WTC11 (cell line): ENCODE measurements around the gene OAS2. TPM values are rescaled to one million over a fixed set of nuclear protein-coding genes. Genes with fewer than 3 reads are reported as not detected.

Experiments used
- ATAC-seq: fragments of 200-7000 bp; cut with Tn5 transposase; 2 replicates; pipeline ENCODE4 v1.10.0; 2021; ENCODE audit warnings: mild to moderate bottlenecking, moderate library complexity
- CTCF ChIA-PET: fragments of 300-600 bp; sonication (Branson Sonifier 250); formaldehyde crosslinking; loops from one replicate; lab custom pipeline; 2021; ENCODE audit warnings: antibody characterized with exemption; lab: Charles Lee
- POLR2A ChIA-PET: fragments of 350-600 bp; sonication (Branson Sonifier 250); formaldehyde crosslinking; loops from one replicate; lab custom pipeline; 2021; ENCODE audit warnings: antibody characterized with exemption; lab: Charles Lee
- DNase-seq: peaks from one replicate; pipeline ENCODE4 v3.0.0; 2021; ENCODE audit warnings: low spot score
- H3K27ac Mint-ChIP-seq: 2 replicates; pipeline ENCODE4 v1.8.0; 2021; ENCODE audit warnings: mixed read lengths
- H3K27me3 Mint-ChIP-seq: 2 replicates; pipeline ENCODE4 v1.8.0; 2021; ENCODE audit warnings: low read depth, mild to moderate bottlenecking, moderate library complexity, mixed read lengths
- H3K36me3 Mint-ChIP-seq: 2 replicates; pipeline ENCODE4 v1.8.0; 2021; ENCODE audit warnings: mixed read lengths
- H3K4me1 Mint-ChIP-seq: 2 replicates; pipeline ENCODE4 v1.8.0; 2022; ENCODE audit warnings: mixed read lengths
- H3K4me3 Mint-ChIP-seq: 2 replicates; pipeline ENCODE4 v1.8.0; 2021; ENCODE audit warnings: mild to moderate bottlenecking, moderate library complexity, mixed read lengths
- H3K9me3 Mint-ChIP-seq: 2 replicates; pipeline ENCODE4 v1.8.0; 2021; ENCODE audit warnings: mixed read lengths
- ARID4B ChIP-seq: sonication (generic); formaldehyde crosslinking; IDR thresholded peaks from 2 replicates; pipeline ENCODE4 v1.8.0; 2023; ENCODE audit warnings: missing genetic modification reagents, mild to moderate bottlenecking, borderline replicate concordance
- CDX4 ChIP-seq: fragments of 250-450 bp; sonication (Bioruptor Pico); IDR thresholded peaks from 2 replicates; pipeline ENCODE4 v1.9.0; 2021; ENCODE audit warnings: moderate library complexity, mild to moderate bottlenecking, inconsistent platforms, borderline replicate concordance
- EMX1 ChIP-seq: fragments of 250-450 bp; sonication (Bioruptor Pico); IDR thresholded peaks from 2 replicates; pipeline ENCODE4 v1.8.0; 2021; ENCODE audit warnings: mild to moderate bottlenecking
- ETV6 ChIP-seq: sonication (generic); formaldehyde crosslinking; IDR thresholded peaks from 2 replicates; pipeline ENCODE4 v1.8.1; 2022; ENCODE audit warnings: mild to moderate bottlenecking, missing genetic modification reagents
- GRHL2 ChIP-seq: fragments of 250-450 bp; sonication (Bioruptor Pico); IDR thresholded peaks from 2 replicates; pipeline ENCODE4 v1.8.0; 2022; ENCODE audit warnings: mild to moderate bottlenecking, moderate library complexity; ENCODE audit not compliant: insufficient replicate concordance, severe bottlenecking
- MXD4 ChIP-seq: fragments of 250-450 bp; sonication (Bioruptor Pico); IDR thresholded peaks from 2 replicates; pipeline ENCODE4 v1.8.0; 2021; ENCODE audit warnings: mild to moderate bottlenecking, moderate library complexity, borderline replicate concordance
- MYBL2 ChIP-seq: sonication (generic); formaldehyde crosslinking; IDR thresholded peaks from 2 replicates; pipeline ENCODE4 v1.8.1; 2023; ENCODE audit warnings: mild to moderate bottlenecking, moderate library complexity, missing genetic modification reagents
- NR3C1 ChIP-seq: sonication (generic); formaldehyde crosslinking; conservative IDR thresholded peaks from 2 replicates; pipeline ENCODE4 v1.8.1; 2023; ENCODE audit warnings: low read depth, mild to moderate bottlenecking, missing genetic modification reagents
- PRRX2 ChIP-seq: fragments of 250-450 bp; sonication (Bioruptor Pico); IDR thresholded peaks from 2 replicates; pipeline ENCODE4 v1.8.0; 2021; ENCODE audit warnings: mild to moderate bottlenecking
- SOX15 ChIP-seq: fragments of 250-450 bp; sonication (Bioruptor Pico); IDR thresholded peaks from 2 replicates; pipeline ENCODE4 v1.9.0; 2021; ENCODE audit warnings: mild to moderate bottlenecking
- USF2 ChIP-seq: sonication (generic); formaldehyde crosslinking; IDR thresholded peaks from 2 replicates; pipeline ENCODE4 v1.8.1; 2023; ENCODE audit warnings: mild to moderate bottlenecking, missing genetic modification reagents, moderate library complexity
- ZMAT4 ChIP-seq: fragments of 250-450 bp; sonication (Bioruptor Pico); IDR thresholded peaks from 2 replicates; pipeline ENCODE4 v1.9.0; 2021; ENCODE audit warnings: mild to moderate bottlenecking
- ZNF121 ChIP-seq: sonication (generic); formaldehyde crosslinking; IDR thresholded peaks from 2 replicates; pipeline ENCODE4 v1.8.0; 2023; ENCODE audit warnings: missing genetic modification reagents
- ZNF512 ChIP-seq: sonication (generic); formaldehyde crosslinking; IDR thresholded peaks from 2 replicates; pipeline ENCODE4 v1.8.1; 2022; ENCODE audit warnings: missing genetic modification reagents, borderline replicate concordance
- ZNF671 ChIP-seq: fragments of 250-450 bp; sonication (Bioruptor Pico); IDR thresholded peaks from 2 replicates; pipeline ENCODE4 v1.8.0; 2021; ENCODE audit warnings: mild to moderate bottlenecking
- total RNA-seq: library from RNA; stranded (reverse); gene quantifications from 3 replicates; pipeline ENCODE4 v1.2.3, GENCODE V29; 2021

The OAS2 gene
- total RNA-seq, 1 experiment from 2014 or later, result 0.28 TPM

GRCh38 chr12:112980491-112981158 lies 2.3 kb downstream of the OAS2 start:
- CTCF ChIA-PET, result interaction anchor here (1.6 kb wide), 1 partner anchor 12 kb away, joined by 6 read pairs; no protein-coding TSS in a partner anchor
- Mint-ChIP-seq H3K27me3 (no peaks in the 10 kb centered on the region), H3K9me3 (peaks cover 17% of the 10 kb centered on the region), H3K27ac (no peak overlapping the region), H3K36me3 (no peaks in the 10 kb centered on the region; the same call in 1 of the 2 replicates), H3K4me3 (no peak overlapping the region), H3K4me1 (no peaks in the 10 kb centered on the region)
- no peak for DNase-seq
- POLR2A ChIA-PET, result no interaction called here
- ATAC-seq, result no peak
- TF ChIP-seq USF2 (CRISPR knock-in tag) (no peak), PRRX2 (no peak), CDX4 (CRISPR knock-in tag) (no peak), ETV6 (no peak), ZMAT4 (no peak), ZNF512 (CRISPR knock-in tag) (no peak), ZNF121 (no peak), ARID4B (no peak)

GRCh38 chr12:112985642-112986290 lies 7.4 kb downstream of the OAS2 start:
- POLR2A ChIA-PET, result no interaction called here
- H3K27ac Mint-ChIP-seq, result no peak overlapping the region

More at GRCh38 chr12:112985642-112986290, 7.4 kb downstream of the OAS2 start:
- ATAC-seq (no peak), DNase-seq (no peak)
- TF ChIP-seq EMX1 (CRISPR knock-in tag) (no peak), SOX15 (no peak), MXD4 (CRISPR knock-in tag) (no peak), ZNF671 (no peak), GRHL2 (CRISPR knock-in tag) (no peak), MYBL2 (CRISPR knock-in tag) (no peak), NR3C1 (CRISPR knock-in tag) (no peak), ZNF512 (CRISPR knock-in tag) (no peak)
- Mint-ChIP-seq H3K4me1 (peaks cover 9% of the 10 kb centered on the region), H3K36me3 (peaks cover 4% of the 10 kb centered on the region; the same call in 1 of the 2 replicates), H3K27me3 (no peaks in the 10 kb centered on the region), H3K4me3 (no peak overlapping the region), H3K9me3 (peaks cover 35% of the 10 kb centered on the region)
- CTCF ChIA-PET, result no interaction called here
